HG02943 (cell line): Measurements from ENCODE around the gene NLRP12.
"Not testable (repeated sequence)": the region's sequence is repeated elsewhere in the genome, so short reads cannot be mapped to it uniquely, and the experiment has no call there.

Experiments
- ATAC-seq: cut with Tn5 transposase; IDR thresholded peaks from one replicate; pipeline ENCODE4 v1.9.1; 2021; ENCODE audit warnings: mild to moderate bottlenecking, low read depth, moderate library complexity; ENCODE audit not compliant: unreplicated experiment

The NLRP12 gene, protein sequence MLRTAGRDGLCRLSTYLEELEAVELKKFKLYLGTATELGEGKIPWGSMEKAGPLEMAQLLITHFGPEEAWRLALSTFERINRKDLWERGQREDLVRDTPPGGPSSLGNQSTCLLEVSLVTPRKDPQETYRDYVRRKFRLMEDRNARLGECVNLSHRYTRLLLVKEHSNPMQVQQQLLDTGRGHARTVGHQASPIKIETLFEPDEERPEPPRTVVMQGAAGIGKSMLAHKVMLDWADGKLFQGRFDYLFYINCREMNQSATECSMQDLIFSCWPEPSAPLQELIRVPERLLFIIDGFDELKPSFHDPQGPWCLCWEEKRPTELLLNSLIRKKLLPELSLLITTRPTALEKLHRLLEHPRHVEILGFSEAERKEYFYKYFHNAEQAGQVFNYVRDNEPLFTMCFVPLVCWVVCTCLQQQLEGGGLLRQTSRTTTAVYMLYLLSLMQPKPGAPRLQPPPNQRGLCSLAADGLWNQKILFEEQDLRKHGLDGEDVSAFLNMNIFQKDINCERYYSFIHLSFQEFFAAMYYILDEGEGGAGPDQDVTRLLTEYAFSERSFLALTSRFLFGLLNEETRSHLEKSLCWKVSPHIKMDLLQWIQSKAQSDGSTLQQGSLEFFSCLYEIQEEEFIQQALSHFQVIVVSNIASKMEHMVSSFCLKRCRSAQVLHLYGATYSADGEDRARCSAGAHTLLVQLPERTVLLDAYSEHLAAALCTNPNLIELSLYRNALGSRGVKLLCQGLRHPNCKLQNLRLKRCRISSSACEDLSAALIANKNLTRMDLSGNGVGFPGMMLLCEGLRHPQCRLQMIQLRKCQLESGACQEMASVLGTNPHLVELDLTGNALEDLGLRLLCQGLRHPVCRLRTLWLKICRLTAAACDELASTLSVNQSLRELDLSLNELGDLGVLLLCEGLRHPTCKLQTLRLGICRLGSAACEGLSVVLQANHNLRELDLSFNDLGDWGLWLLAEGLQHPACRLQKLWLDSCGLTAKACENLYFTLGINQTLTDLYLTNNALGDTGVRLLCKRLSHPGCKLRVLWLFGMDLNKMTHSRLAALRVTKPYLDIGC

DNA sequence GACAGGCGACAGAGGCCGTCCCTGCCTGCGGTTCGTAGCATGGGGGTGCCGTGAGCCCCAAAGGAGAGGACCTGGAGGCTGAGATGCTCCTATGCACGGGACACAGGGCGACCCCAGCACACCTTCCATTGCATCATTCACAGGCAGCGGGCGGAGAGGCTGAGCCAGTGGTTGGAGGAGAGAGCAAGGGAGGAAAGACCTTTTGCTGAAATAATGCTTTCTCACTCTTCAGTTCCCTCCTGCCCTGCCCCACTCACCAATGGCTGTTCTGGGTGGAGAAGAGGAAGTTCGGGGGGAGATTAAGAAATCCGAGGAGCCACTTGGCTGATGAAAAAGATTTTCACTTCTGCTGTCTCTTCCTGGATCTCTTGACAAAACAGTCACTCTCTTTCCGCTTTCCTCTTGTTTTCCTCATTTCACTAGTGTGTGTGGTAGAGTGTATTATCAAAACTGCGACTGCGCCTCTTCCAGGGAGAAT, at the start of gene NLRP12:
Gene NLRP12 (minus strand): TSS at position 181 of the 478 bp plus-strand sequence. CDS start 140 bp downstream, at position 41.
- ATAC-seq = no peak

DNA sequence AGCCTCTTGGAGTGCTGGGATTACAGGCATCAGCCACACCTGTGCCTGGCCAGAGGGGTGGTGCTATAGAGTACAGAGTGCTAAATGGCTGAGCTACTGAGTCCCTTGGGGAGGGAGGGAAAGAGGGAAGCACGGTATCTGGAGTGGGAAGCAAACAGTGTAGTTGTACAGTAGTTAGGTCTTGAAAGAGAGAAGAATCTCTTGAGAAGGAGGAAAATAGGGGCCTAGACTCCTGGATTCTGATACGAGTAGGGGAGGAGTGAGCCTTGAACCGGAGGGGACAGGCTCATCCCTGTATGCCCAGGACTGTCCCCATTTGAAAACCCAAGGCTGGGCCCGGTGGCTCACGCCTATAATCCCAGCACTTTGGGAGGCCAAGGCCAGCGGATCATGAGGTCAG, 48.6 kb upstream of the NLRP12 start:
- ATAC-seq = no peak

DNA sequence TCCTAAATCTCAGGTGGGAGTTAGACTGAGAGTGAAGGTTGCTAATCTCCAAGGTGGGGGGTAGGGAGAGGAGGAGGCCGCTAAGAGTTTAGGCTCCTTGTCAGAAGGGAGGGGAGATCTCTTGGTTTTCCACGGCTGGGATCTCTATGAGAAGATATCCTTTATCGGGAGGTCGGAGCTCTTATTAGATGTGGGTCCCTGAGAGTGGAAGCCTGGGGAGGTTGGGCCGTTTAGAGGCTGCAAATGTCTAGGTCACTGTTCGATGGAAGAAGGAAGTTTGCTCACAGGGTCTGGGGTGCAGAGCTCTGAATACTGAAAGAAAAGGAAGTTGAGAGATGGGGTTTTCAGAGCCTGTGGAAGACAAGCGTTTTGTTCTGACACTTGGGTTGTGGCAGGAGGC, 47.3 kb upstream of the NLRP12 start:
- ATAC-seq = no peak

DNA sequence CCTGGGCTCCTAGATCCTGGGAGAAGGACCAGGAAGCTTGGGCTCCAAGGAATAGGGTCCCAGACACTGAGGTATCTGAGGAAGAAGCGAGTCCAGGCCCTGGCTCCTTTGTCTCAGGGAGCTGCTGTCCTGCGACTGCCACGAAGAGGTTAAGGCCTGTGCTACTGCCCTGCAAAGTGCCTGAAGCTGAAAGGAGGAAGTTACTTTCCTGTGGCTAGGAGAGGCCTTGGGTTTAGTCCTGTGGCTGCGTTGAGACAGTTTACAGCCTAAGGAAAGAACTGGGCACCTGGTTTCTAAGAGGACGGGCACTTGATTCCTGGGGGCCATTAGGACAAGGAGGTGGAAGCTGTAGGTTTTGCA, 46.4 kb upstream of the NLRP12 start:
- ATAC-seq = no peak

DNA sequence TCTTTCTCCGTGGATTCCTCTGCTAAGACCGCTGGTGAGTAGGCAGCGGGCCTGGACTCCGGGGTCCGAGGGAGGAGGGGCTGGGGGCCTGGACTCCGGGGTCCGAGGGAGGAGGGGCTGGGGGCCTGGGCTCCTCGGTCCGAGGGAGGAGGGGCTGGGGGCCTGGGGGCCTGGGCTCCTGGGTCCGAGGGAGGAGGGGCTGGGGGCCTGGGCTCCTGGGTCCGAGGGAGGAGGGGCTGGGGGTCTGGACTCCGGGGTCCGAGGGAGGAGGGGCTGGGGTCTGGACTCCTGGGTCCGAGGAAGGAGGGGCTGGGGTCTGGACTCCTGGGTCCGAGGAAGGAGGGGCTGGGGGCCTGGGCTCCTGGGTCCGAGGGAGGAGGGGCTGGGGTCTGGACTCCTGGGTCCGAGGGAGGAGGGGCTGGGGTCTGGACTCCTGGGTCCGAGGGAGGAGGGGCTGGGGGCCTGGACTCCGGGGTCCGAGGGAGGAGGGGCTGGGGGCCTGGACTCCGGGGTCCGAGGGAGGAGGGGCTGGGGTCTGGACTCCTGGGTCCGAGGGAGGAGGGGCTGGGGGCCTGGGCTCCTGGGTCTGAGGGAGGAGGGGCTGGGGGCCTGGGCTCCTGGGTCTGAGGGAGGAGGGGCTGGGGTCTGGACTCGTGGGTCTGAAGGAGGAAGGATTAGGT, 45.8 kb upstream of the NLRP12 start:
- ATAC-seq = not testable (repeated sequence)

DNA sequence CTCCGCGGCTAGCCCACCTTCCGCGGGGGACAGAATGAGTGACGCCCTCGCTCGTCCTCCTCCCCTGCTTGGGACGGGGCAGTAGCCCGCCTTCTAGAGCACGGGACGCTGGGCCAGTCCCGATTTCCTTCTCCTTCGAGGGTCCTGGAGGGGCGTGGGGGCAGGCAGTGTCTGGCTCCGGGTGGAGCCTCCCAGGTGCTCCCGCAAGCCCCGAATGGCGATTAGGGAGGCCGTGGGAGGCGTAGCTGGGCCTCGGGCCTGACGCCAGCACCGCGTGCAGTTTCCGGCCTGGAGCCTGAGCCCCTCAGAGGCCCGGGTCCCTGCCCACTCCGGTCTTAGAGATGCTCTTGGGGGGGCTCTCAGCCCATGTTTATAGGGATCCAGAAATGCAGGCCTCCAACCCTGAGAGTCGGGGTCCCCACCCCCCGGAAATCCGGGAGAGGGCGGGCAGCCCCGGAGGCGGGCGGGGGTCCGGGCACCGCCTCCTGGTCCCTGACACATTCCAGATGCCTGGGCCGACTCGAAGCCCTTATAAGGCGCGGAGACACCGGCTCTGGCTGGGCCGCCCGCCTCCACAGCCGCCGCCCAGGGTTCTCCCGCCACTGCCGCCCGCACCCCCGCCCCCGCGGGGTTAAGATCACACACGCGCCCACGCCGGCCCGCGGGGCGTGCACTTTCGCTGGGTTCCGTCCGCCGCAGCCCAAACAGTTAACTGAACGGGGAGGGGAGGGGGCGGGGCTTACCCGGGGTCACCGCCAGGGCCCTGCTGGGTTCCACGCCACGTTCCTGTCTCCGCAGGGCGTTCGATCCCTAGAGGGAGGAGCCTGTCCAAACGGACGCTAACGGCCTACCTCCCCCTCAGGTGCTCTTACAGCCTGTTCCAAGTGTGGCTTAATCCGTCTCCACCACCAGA, 45.0 kb upstream of the NLRP12 start:
- ATAC-seq = no peak

DNA sequence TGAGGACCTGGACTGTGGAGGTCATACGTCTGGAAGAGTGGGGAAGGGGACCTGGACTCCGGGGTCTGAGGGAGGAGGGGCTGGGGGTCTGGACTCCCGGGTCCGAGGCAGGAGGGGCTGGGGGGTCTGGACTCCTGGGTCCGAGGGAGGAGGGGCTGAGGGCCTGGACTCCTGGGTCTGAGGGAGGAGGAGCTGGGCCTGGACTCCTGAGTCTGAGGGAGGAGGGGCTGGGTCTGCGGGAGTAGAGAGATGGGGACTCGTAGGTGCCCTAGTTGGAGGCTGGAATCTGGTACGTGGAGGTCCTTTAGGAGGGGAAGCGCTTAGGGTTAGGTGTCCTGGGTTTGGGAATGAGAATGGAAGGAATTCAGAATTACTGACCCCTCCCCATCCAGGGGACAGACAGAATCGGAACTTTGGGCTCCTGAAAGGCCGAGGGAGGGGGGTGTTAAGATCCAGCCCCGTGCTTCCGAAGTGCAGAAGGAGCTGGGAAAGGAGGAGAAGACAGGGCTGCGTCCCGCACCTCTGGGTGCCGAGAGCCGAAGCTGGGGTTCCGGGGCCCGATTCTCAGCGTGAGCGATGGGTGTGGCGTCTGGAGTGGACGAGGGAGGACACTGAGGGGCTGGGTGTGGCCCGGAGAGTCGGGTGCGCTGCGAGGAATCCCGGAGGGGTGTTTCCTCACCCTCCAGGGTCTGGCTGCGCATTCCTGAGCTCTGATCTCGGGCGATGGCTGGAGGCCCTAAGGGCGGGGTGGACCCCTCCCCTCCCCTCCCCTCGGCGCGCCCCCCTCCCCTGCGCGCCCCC, 44.2 kb upstream of the NLRP12 start:
- ATAC-seq = no peak

DNA sequence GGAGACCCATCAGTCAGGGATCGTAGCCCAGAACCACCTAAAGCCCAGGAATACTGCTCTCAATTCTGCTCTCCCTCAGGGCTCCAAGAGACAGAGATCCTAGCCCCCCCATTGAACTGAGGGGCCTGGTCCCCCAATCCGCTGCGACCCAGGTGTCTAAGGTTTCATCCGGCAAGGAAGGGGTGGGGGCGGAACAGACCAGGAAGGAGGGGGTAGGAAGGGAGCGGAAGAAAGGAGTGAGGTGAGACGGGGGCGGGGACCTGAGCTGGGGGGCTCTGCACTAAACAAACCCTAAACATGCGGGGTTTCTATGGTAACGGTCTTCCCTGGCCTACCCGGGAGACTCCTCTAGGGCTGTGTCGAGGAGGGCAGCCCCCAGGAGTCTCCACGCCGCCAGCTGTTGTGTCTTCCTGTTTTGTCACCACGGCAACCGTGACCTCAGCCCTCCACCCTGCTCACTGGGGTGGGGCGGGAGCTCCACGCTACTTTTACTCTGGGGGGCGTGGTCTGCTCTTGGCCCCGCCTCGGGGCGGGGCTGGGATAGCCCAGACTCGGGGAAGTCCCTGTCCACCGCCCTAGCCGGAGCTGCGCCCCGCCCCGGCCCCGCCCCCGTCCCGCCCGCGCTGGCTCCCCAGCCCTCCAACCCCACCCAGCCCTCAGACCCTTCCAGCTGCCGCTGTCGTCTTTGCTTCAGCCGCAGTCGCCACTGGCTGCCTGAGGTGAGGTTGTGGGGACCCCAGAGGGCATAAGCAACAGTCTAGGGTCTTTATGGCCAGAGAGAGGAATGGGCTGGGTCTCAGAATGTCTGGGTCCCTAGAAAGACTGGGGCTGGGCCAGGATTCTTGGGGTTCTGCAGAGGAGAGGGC, 43.3 kb upstream of the NLRP12 start, which contains the start of gene MYADM:
Gene MYADM (plus strand): TSS at position 659 of the 866 bp plus-strand sequence. CDS start 5,647 bp downstream, outside the sequence.
- ATAC-seq = peak; percentile 63

DNA sequence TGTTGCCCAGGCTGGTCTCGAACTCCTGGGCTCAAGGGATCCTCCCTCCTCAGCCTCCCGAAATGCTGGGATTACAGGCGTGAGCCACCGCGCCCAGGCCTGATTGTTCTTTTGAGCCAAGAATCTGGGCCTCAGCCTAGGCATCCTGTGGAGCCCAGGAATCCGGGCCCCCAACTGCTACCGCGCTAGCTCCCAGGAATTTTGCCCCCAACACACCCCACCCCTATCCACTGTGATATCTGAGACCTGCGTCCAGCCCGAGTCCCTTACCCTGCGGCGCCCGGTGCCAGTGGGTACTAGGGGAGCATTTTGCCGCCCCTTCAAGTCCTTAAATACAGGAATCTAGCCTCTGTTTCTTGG, 42.7 kb upstream of the NLRP12 start:
- no peak for ATAC-seq

DNA sequence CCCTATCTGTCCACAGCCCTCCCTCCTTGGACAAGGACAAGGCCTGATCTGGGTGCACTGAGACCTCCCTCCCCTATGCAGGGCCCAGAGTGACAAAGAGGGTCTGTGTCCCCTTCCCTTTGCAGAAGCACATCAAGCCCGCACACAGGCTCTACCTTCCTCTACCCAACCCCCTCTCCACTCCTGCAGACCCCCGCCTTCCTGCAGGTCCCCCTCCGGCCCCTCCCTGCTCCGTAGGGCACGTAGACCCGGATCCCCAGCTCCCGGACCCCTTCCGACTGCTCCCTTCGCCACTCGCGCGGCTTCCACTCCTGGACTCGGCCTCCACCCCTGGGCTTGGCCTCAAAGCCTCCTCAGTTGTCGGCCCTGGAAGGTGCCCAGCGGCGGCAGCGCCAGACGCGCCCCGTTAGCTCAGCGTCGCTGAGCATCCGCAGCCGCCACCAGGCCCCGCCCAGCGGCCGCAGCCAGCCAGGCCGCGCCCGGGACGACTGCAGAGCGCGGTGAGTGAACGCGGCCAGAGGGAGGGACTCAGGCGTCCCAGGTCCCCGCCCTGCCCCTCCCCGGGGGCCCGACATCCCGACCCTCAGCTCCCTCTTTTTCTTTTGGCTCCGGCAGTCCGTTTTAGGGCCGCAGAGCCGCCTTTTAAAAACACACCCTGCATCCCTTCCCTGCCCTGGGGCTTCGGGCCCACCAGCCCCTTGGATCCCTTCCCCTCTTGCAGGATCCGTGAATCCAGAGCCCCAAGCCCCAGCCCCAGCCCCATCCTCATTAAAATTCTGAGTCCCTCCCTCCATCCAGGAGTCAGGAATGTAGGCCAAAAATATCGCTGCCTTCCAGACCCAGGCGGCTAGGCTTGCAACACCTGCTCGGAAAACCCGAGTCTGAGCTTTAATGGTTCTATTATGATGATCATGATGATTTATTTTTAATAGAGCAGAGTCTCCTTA, 42.1 kb upstream of the NLRP12 start:
- no peak for ATAC-seq

DNA sequence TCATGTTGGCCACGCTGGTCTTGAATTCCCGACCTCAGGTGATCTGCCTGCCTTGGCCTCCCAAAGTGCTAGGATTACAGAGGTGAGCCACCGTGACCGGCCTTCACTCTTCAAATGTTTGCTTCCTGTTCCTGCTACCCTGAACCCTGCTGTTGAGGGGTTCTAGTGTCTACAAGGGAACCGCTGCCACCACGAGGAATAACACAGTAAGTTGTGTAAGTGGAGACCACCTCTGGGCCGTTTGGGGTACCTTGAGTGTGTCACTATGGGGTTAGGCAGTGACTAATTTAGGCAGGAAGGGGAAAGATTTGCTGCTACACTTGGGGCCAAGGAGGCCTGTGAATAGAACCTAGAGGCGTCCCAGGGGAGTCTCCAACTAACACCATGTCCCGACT, 41.4 kb upstream of the NLRP12 start:
- no peak for ATAC-seq

DNA sequence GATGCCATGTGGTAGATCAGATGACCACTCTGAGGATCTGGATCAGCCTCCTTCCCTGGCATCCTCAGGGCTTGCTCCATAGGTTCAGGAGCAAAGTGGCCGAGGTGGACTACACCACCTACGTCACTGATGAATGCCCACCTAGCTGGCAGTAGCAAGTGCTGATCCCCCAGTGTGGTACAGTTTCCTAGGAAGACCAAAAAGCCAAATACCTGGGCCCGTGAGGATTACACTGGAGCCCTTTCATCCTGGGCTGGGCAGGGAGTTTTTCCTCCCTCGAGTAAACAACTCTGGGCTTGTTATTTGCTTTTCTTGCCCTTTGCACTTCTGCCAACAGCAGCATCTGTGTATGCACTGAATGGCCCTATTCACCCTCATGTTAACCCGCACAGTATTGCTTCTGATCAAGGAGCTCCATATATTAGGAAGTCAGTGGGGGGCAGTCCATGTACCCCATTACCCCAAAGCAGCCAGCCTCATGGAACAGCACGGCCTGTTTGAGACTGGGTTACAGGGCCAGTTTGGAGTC, 40.3 kb upstream of the NLRP12 start:
- no peak for ATAC-seq

DNA sequence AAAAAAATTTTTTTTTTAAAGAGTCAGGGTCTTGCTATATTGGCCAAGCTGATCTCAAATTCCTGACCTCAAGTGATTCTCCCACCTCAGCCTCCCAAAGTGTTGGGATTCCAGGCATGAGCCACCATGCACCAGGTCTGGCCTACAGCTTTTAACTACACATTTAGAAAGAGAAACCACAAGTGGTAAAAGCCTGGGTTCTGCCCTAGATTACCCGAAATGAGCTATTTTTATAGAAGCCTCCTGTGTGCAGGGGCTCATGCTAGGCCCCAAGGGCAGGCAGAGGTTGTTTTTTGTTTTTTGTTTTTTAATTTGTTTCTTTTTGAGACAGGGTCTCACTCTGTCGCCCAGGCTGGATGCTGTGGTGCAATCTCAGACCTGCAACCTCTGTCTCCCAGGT, 29.6 kb upstream of the NLRP12 start:
- no peak for ATAC-seq

DNA sequence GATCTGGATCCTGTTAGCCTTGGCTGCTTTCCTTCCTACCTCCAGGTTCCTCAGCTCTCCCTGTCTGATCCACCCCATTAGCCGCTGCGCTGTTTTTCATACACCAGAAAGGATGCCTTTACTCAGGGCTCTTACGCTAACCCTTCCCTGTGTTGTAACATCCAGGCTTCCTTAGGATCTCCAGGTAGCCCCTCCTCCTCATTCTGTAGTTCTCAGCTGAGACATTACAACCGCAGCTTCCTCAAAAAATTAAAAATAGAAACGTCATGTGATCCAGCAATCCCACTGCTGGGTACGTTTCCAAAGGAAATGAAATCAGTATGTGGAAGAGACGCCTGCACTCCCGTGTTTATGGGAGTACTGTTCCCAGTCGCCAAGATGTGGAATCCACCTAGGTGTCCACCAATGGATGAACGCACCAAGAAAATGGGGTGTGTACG, 25.1 kb upstream of the NLRP12 start:
- no peak for ATAC-seq

DNA sequence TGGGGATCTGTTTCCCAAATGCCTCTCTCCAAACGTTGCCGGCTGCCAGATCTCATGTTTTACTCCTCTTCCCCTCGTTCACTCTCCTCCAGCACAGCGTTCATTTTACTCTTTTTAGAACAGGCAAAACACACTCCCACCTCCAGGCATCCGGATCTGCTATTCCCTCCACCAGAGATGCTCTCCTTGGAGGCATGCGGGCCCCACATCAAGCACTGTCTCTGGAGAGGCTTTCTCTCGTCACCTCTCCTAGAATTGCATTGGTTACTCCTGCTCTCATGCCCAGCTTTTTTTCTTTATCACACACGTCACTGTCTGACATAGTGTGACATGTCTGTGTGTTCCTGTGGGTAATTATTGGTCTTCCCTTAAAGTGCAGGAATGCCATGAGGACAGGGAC, 23.4 kb upstream of the NLRP12 start:
- no peak for ATAC-seq

DNA sequence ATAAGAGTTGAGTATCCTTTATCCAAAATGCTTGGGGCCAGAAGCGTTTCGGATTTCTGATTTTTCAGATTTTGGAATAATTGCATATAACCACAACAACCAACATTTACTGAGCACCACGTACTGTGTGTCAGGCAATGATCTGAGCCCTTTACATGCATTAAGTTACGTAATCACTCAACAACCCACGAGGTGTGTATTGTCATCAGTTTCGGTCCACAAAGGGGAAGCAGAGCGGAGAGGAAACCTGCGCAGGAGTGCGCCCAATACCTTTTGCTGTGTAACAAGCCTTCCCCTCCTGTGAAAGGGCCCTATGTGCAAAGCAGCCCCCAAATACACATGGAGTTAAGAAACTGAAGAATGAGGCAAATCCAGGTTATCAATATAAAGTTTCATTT, 20.7 kb upstream of the NLRP12 start:
- ATAC-seq = no peak
